Uterus (tissue), 4 donors: Measurements from ENCODE around the gene XKR3. TPM values are rescaled to one million over a fixed set of nuclear protein-coding genes. Genes with fewer than 3 reads are reported as not detected.

Experiments used
- small RNA-seq: library from RNA; depleted of rRNA; stranded (forward); fragments of <200 nt; gene quantifications from one replicate; pipeline ENCODE3, GENCODE V24; 2016
- total RNA-seq, 4 donors: library from RNA; depleted of rRNA in 3 of 4; stranded (reverse); fragments of >200 nt in 3 of 4; gene quantifications; one replicate each; pipeline versions ENCODE4 v1.1.0 to v1.2.4, GENCODE V29; 2014 to 2023
- donor health status: DM: yes; HTN: yes; CAD: no.

XKR3 gene
- total RNA-seq, 4 donors from 2014 or later: not detected

Small RNA genes within 50 kb of the gene (small RNA-seq; reads per million reads assigned to genes)
- gene GPM6BP3: not detected

Other genes with a start within 250 kb of the XKR3 start
- gene CCT8L2, start 232.6 kb downstream of the XKR3 start, total RNA-seq: not detected
- under 1 TPM in 1 of 4 donors, not detected in 3; 0.14 TPM for gene GAB4, start 182.8 kb upstream of the XKR3 start, total RNA-seq